ENCODE results near the gene RBM19.
"Not testable (repeated sequence)": the region's sequence is repeated elsewhere in the genome, so short reads cannot be mapped to it uniquely, and the experiment has no call there.

The RBM19 gene

GRCh38 chr12:113965951-113966797, at the start of gene RBM19:
Gene RBM19 (minus strand): TSS chr12:113966325. CDS start chr12:113966227, 98 bp downstream.
- DNase-seq: peak; percentile 99

- DNase-seq: no peak
Measured at GRCh38 chr12:114015851-114016250, 49.7 kb upstream of the RBM19 start.

- peak; percentile 63 to 79 for DNase-seq
Measured at GRCh38 chr12:114013575-114014345, 47.6 kb upstream of the RBM19 start.

- no peak for DNase-seq
Measured at GRCh38 chr12:114012744-114013431, 46.8 kb upstream of the RBM19 start.

GRCh38 chr12:114011711-114012110, 45.6 kb upstream of the RBM19 start:
- no peak for DNase-seq

GRCh38 chr12:114006482-114007425, 40.6 kb upstream of the RBM19 start:
- DNase-seq: peak; percentile 62 to 77

GRCh38 chr12:114004402-114004801, 38.3 kb upstream of the RBM19 start:
- DNase-seq: no peak

- DNase-seq: no peak
Measured at GRCh38 chr12:114003286-114003685, 37.2 kb upstream of the RBM19 start.

- no peak for DNase-seq
Measured at GRCh38 chr12:114001511-114002340, 35.6 kb upstream of the RBM19 start.

GRCh38 chr12:114000861-114001260, 34.7 kb upstream of the RBM19 start:
- no peak for DNase-seq

- not testable (repeated sequence) for DNase-seq
Measured at GRCh38 chr12:114000261-114000660, 34.1 kb upstream of the RBM19 start.

- peak in 1 of 2 experiments; percentile 72 for DNase-seq
Measured at GRCh38 chr12:113997365-113997764, 31.2 kb upstream of the RBM19 start.

- peak in 1 of 2 experiments; percentile 40 for DNase-seq
Measured at GRCh38 chr12:113996026-113996425, 29.9 kb upstream of the RBM19 start.

GRCh38 chr12:113994051-113994450, 27.9 kb upstream of the RBM19 start:
- no peak for DNase-seq

- not testable (repeated sequence) for DNase-seq
Measured at GRCh38 chr12:113992751-113993150, 26.6 kb upstream of the RBM19 start.

- DNase-seq: no peak
Measured at GRCh38 chr12:113991224-113992044, 25.3 kb upstream of the RBM19 start.

GRCh38 chr12:113990250-113991223, 24.4 kb upstream of the RBM19 start:
- peak; percentile 89 to 90 for DNase-seq

- peak in 1 of 2 experiments; percentile 74 for DNase-seq
Measured at GRCh38 chr12:113988976-113989375, 22.9 kb upstream of the RBM19 start.

GRCh38 chr12:113988064-113988451, 21.9 kb upstream of the RBM19 start:
- no peak for DNase-seq
